ENCODE data around the gene RAB7A. TPM values are rescaled to one million over a fixed set of nuclear protein-coding genes. Genes with fewer than 3 reads are reported as not detected.

Gene RAB7A
- total and polyA plus RNA-seq, 2 of the 13 experiments (the other 11 are each of a cell fraction or from before 2014, with no cell fraction given): 26.5 to 182 TPM

DNA sequence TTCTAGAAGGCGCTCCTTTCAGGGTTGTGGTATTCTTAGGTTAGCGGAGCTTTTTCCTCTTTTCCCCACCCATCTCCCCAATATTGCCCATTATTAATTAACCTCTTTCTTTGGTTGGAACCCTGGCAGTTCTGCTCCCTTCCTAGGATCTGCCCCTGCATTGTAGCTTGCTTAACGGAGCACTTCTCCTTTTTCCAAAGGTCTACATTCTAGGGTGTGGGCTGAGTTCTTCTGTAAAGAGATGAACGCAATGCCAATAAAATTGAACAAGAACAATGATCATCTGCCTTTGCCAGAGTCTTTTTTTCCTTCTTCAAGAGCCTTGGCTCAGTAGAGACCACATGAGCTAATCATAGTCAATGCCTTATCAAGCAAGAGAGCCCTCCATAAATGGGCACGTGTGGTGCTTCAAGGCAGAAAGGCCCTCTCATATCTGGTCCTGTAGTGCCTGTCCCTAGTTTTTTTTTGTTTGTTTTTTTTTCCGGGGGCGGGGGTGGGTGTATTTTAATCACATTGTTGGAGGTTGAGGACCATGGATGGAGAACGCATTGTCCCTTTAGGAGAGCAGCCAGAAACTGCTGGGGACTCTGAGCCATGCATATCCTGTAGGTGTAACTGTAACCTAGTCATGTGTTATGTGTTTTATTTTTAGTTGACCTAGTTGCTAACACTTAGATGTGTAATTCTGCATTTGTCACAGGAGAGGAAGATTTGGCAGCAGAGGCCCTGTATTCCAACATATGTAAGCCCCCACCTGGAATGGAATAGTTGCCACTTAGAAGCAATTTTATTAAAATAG lies 88.7 kb downstream of the RAB7A start:
- no peak overlapping the region for H3K9ac ChIP-seq (ENCODE audit: insufficient read depth, low read depth, low read length)
- no peak overlapping the region for H3K4me3 ChIP-seq (replicated peaks in 1 of 3; ENCODE audit: insufficient read depth in 1 of 3, low read depth in 2 of 3, low read length in 3 of 3)
- no TSS peak for BruUV-seq (replicated peaks)
- 97% methylated on average over 8 of the region's 8 CpGs for WGBS (ENCODE audit: low lambda C conversion rate)
- peaks cover 2% of the 10 kb centered on the region; the same call in 1 of the 2 replicates for H4K20me1 ChIP-seq (ENCODE audit: insufficient read depth, low read length)
- in situ Hi-C loops (cut with HindIII; ENCODE audit: extremely low pct_ligation_motif_present, low pct_unique_long_range_greater_than_20kb) (no loop called here), intact Hi-C loops (cut with micrococcal nuclease; ENCODE audit: unreplicated experiment) (no loop called here)
- no peaks in the 10 kb centered on the region for H3K4me1 ChIP-seq (ENCODE audit: insufficient read depth, low read length)
- ChIA-PET CTCF (ENCODE audit: low intra/inter-chr PET ratio, low total read pairs) (no interaction called here), POLR2A (no interaction called here)
- H3K4me2 ChIP-seq (ENCODE audit: low read depth, low read length): no peak overlapping the region
- FAIRE-seq (no peak), ATAC-seq (no peak), DNase-seq (ENCODE audit: low spot score) (no peak)
- H3K9me3 ChIP-seq (ENCODE audit: low read length): no peaks in the 10 kb centered on the region
- H3K27me3 ChIP-seq (ENCODE audit: control insufficient read depth in 1 of 2, insufficient read depth in 2 of 2, low read length in 2 of 2): no peaks in the 10 kb centered on the region
- H3K36me3 ChIP-seq (replicated peaks in 1 of 2; ENCODE audit: control insufficient read depth in 1 of 2, insufficient read depth in 2 of 2, low read length in 2 of 2): peaks cover 22 to 54% of the 10 kb centered on the region in 2 experiments
- H3K27ac ChIP-seq (ENCODE audit: extremely low read length, insufficient read depth, low read length): no peak overlapping the region
- H3K79me2 ChIP-seq (ENCODE audit: insufficient read depth, low read length): no peaks in the 10 kb centered on the region
- no peak overlapping the region for H2AFZ ChIP-seq (ENCODE audit: low read length)
- TF ChIP-seq ZNF615 (CRISPR knock-in tag; IDR thresholded peaks at IDR 0.05; ENCODE audit: borderline replicate concordance) (no peak), ZFP62 (CRISPR knock-in tag; IDR thresholded peaks at IDR 0.05) (no peak), SIN3A (IDR thresholded peaks at IDR 0.05; ENCODE audit: borderline replicate concordance, low read depth, low read length) (no peak), ZNF768 (CRISPR knock-in tag; IDR thresholded peaks at IDR 0.05) (no peak), ZNF660 (CRISPR knock-in tag; IDR thresholded peaks at IDR 0.05; ENCODE audit: borderline replicate concordance, low read depth) (no peak), TEAD3 (CRISPR knock-in tag; optimal IDR thresholded peaks at IDR 0.05; ENCODE audit: borderline replicate concordance) (no peak), ZNF709 (CRISPR knock-in tag; IDR thresholded peaks at IDR 0.05) (no peak), TMF1 (CRISPR knock-in tag; IDR thresholded peaks at IDR 0.05; ENCODE audit: low read depth) (no peak)
- TF ChIP-seq, protein P1, sequence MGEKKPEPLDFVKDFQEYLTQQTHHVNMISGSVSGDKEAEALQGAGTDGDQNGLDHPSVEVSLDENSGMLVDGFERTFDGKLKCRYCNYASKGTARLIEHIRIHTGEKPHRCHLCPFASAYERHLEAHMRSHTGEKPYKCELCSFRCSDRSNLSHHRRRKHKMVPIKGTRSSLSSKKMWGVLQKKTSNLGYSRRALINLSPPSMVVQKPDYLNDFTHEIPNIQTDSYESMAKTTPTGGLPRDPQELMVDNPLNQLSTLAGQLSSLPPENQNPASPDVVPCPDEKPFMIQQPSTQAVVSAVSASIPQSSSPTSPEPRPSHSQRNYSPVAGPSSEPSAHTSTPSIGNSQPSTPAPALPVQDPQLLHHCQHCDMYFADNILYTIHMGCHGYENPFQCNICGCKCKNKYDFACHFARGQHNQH (CRISPR knock-in tag; IDR thresholded peaks at IDR 0.05): no peak
- TF ChIP-seq, protein P2, sequence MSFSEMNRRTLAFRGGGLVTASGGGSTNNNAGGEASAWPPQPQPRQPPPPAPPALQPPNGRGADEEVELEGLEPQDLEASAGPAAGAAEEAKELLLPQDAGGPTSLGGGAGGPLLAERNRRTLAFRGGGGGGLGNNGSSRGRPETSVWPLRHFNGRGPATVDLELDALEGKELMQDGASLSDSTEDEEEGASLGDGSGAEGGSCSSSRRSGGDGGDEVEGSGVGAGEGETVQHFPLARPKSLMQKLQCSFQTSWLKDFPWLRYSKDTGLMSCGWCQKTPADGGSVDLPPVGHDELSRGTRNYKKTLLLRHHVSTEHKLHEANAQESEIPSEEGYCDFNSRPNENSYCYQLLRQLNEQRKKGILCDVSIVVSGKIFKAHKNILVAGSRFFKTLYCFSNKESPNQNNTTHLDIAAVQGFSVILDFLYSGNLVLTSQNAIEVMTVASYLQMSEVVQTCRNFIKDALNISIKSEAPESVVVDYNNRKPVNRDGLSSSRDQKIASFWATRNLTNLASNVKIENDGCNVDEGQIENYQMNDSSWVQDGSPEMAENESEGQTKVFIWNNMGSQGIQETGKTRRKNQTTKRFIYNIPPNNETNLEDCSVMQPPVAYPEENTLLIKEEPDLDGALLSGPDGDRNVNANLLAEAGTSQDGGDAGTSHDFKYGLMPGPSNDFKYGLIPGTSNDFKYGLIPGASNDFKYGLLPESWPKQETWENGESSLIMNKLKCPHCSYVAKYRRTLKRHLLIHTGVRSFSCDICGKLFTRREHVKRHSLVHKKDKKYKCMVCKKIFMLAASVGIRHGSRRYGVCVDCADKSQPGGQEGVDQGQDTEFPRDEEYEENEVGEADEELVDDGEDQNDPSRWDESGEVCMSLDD (CRISPR knock-in tag; IDR thresholded peaks at IDR 0.05; ENCODE audit: borderline replicate concordance): no peak
- TF ChIP-seq, protein P3, sequence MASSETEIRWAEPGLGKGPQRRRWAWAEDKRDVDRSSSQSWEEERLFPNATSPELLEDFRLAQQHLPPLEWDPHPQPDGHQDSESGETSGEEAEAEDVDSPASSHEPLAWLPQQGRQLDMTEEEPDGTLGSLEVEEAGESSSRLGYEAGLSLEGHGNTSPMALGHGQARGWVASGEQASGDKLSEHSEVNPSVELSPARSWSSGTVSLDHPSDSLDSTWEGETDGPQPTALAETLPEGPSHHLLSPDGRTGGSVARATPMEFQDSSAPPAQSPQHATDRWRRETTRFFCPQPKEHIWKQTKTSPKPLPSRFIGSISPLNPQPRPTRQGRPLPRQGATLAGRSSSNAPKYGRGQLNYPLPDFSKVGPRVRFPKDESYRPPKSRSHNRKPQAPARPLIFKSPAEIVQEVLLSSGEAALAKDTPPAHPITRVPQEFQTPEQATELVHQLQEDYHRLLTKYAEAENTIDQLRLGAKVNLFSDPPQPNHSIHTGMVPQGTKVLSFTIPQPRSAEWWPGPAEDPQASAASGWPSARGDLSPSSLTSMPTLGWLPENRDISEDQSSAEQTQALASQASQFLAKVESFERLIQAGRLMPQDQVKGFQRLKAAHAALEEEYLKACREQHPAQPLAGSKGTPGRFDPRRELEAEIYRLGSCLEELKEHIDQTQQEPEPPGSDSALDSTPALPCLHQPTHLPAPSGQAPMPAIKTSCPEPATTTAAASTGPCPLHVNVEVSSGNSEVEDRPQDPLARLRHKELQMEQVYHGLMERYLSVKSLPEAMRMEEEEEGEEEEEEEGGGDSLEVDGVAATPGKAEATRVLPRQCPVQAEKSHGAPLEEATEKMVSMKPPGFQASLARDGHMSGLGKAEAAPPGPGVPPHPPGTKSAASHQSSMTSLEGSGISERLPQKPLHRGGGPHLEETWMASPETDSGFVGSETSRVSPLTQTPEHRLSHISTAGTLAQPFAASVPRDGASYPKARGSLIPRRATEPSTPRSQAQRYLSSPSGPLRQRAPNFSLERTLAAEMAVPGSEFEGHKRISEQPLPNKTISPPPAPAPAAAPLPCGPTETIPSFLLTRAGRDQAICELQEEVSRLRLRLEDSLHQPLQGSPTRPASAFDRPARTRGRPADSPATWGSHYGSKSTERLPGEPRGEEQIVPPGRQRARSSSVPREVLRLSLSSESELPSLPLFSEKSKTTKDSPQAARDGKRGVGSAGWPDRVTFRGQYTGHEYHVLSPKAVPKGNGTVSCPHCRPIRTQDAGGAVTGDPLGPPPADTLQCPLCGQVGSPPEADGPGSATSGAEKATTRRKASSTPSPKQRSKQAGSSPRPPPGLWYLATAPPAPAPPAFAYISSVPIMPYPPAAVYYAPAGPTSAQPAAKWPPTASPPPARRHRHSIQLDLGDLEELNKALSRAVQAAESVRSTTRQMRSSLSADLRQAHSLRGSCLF (CRISPR knock-in tag; IDR thresholded peaks at IDR 0.05; ENCODE audit: borderline replicate concordance): no peak
